Measurements from ENCODE around the gene LDLRAD4. TPM values are rescaled to one million over a fixed set of nuclear protein-coding genes. Genes with fewer than 3 reads are reported as not detected.

Gene LDLRAD4
- total RNA-seq, 4 donors from 2014 or later = 14.0 to 36.9 (median 29.3) TPM

DNA sequence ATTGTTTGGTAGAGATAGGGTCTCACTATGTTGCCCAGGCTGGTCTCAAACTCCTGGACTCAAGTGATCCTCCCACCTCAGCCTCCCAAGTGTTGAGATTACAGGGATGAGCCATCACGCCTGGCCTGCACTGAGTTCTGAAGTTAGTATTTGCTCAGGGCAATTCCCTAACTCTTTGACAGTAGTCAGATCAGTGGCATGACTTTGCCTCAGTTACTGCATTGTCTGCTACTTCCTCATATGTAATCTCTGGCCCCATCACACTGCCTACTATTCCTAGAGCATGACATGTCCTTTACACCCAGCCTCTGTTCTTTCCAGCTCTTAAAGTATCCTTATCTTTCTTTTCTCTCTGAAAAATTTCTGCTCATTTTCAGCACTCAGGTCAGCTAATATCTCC is 193.5 kb downstream of the LDLRAD4 start:
- Histone ChIP-seq H3K4me3 (no peak overlapping the region), H3K27ac (no peak overlapping the region), H3K36me3 (peaks cover 0 to 7% (median 2%) of the 10 kb centered on the region in 3 donors), H3K27me3 (no peaks in the 10 kb centered on the region), H3K4me1 (peaks cover 0 to 5% (median 0%) of the 10 kb centered on the region in 4 donors), H3K9me3 (peaks cover 0 to 12% (median 0%) of the 10 kb centered on the region in 4 donors)
- WGBS, 2 donors = 89 to 90% methylated on average over 1 of the region's 1 CpG
- no peak for DNase-seq (ENCODE audit: low spot score in 2 of 2)
- no peak for TF ChIP-seq POLR2A (IDR thresholded peaks at IDR 0.05)
- no peak for TF ChIP-seq EP300 (IDR thresholded peaks at IDR 0.05)
- TF ChIP-seq CTCF (IDR thresholded peaks at IDR 0.05) = no peak

DNA sequence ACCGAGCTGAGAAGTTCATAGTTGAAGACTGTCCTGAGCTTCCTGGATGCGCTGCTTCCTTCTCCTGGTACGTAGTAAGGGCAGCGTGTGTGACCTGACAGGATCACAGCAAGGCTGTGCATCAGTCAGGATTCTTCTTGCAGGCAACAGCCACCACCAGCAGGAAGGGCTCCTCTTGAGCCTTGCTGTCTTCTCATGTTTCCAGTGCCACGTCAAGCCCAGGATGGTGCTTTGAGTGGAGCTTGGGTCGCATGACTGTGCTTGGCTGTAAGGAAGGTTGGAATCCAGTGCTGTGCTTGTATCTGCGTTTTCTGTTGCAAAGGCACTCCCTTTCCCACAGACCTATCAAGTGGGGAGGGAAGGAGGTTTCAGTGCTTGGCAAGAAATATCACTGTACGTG is 194.3 kb downstream of the LDLRAD4 start:
- Histone ChIP-seq H3K4me1 (peaks cover 0 to 5% (median 0%) of the 10 kb centered on the region in 4 donors), H3K27ac (no peak overlapping the region), H3K27me3 (no peaks in the 10 kb centered on the region), H3K9me3 (peaks cover 0 to 12% (median 0%) of the 10 kb centered on the region in 4 donors), H3K36me3 (peaks cover 0 to 7% (median 2%) of the 10 kb centered on the region in 3 donors), H3K4me3 (no peak overlapping the region)
- TF ChIP-seq POLR2A (IDR thresholded peaks at IDR 0.05) (no peak), EP300 (IDR thresholded peaks at IDR 0.05) (no peak), CTCF (IDR thresholded peaks at IDR 0.05) (no peak)
- no peak for DNase-seq (ENCODE audit: low spot score in 2 of 2)
- 79 to 80% methylated on average over 8 of the region's 8 CpGs for WGBS, 2 donors

DNA sequence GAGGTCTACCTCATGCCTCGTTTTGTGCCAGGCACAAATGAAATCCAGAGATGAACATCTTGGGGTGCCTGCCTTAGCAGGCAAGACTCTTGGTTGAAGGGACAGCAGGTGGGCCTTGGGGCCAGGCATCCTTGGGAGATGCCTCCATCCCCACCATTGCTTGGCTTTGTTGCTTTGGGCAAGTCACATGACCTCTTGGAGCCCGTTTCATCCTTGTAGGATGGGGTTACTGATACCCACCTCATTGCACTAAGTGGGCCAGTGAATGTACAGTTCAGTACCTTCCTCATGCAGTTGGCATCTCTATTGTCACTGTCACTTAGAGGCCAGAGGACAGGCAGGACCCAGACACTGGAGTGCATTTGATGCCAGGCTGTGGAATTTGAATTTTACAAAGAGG is 195.5 kb downstream of the LDLRAD4 start:
- 71 to 84% methylated on average over 2 of the region's 2 CpGs for WGBS, 2 donors
- Histone ChIP-seq H3K27me3 (no peaks in the 10 kb centered on the region), H3K9me3 (peaks cover 0 to 12% (median 0%) of the 10 kb centered on the region in 4 donors), H3K27ac (no peak overlapping the region), H3K4me3 (no peak overlapping the region), H3K36me3 (peaks cover 0 to 7% (median 2%) of the 10 kb centered on the region in 3 donors), H3K4me1 (peaks cover 0 to 5% (median 0%) of the 10 kb centered on the region in 4 donors)
- DNase-seq (ENCODE audit: low spot score in 2 of 2) = no peak
- TF ChIP-seq CTCF (IDR thresholded peaks at IDR 0.05) (no peak), POLR2A (IDR thresholded peaks at IDR 0.05) (no peak), EP300 (IDR thresholded peaks at IDR 0.05) (no peak)

DNA sequence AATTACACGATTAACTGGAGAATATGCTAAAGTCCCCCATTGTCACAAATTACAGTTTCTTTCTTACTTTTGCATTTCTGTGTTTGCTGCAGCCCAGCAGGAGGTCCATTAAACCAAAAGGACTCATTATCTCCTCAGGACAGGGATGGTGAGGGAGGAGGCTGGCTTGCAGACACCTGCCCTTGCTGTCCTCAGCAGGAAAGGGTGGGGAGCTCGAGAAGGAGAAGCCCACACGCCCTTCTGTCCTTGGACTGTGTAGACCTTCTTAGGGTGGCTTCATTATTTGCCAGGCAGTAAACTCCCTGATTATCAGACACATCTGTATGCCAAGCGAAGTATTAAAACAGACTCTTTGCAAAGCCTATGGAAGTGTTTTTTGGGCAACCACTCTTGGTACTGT is 196.0 kb downstream of the LDLRAD4 start:
- Histone ChIP-seq H3K36me3 (peaks cover 0 to 7% (median 2%) of the 10 kb centered on the region in 3 donors), H3K4me3 (no peak overlapping the region), H3K4me1 (peaks cover 0 to 5% (median 0%) of the 10 kb centered on the region in 4 donors), H3K27me3 (no peaks in the 10 kb centered on the region), H3K27ac (no peak overlapping the region), H3K9me3 (peaks cover 0 to 12% (median 0%) of the 10 kb centered on the region in 4 donors)
- WGBS, 2 donors = 74 to 81% methylated on average over 4 of the region's 4 CpGs
- no peak for DNase-seq (ENCODE audit: low spot score in 2 of 2)
- no peak for TF ChIP-seq POLR2A (IDR thresholded peaks at IDR 0.05)
- no peak for TF ChIP-seq EP300 (IDR thresholded peaks at IDR 0.05)
- no peak for TF ChIP-seq CTCF (IDR thresholded peaks at IDR 0.05)

DNA sequence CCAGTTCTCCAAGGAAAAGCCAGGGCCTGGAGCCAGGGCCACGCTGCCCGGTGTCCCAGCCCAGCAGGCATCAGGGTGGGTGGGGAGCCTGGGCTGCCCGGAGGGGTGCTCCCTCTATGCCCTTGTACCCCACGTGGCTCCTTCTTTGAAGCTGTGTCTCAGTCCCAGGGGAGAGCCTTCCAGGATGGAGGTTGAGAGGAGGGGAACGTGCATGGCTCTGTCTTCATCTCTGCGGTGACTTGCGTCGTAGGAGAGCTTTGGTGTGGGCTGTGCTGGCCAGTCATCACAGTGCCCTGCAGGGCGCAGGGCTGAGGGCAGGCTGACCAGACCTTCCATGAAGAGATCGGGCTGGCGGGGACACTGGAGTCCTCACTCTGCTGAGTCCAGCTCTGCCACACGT is 197.2 kb downstream of the LDLRAD4 start:
- DNase-seq (ENCODE audit: low spot score in 2 of 2) = no peak
- TF ChIP-seq CTCF (IDR thresholded peaks at IDR 0.05) (no peak), POLR2A (IDR thresholded peaks at IDR 0.05) (no peak), EP300 (IDR thresholded peaks at IDR 0.05) (no peak)
- Histone ChIP-seq H3K4me3 (no peak overlapping the region), H3K36me3 (peaks cover 0 to 7% (median 0%) of the 10 kb centered on the region in 3 donors), H3K9me3 (peaks cover 0 to 12% (median 0%) of the 10 kb centered on the region in 4 donors), H3K27ac (no peak overlapping the region), H3K27me3 (no peaks in the 10 kb centered on the region), H3K4me1 (peaks cover 0 to 5% (median 0%) of the 10 kb centered on the region in 4 donors)
- 87 to 91% methylated on average over 11 to 12 of the region's 12 CpGs for WGBS, 2 donors

Data from tibial nerve (tissue), 4 donors.